ENCODE measurements around the gene SS18.

DNA sequence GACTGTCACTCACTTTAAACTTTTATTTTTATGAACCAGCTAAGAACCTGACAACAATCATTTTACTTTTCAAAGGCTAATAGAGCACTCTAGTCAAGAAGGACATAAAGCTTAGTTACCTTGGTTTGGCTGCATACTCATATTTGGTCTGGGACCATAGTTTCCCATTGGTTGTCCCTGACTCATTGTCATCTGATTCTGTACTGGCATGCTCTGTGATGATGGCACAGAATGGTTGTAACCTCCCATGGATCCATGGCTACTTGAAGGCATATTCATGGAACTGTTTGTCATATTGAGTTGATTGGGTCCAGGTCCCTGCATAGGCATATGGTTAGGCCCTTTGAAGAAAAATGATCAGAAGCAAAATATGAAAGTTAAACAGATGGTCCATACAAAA, 37.9 kb downstream of the SS18 start:
- TF ChIP-seq POLR2AphosphoS5 (IDR thresholded peaks at IDR 0.05; ENCODE audit: low read depth, low read length) (no peak), POLR2A (IDR thresholded peaks at IDR 0.05; ENCODE audit: low read depth, low read length) (no peak), TAF1 (IDR thresholded peaks at IDR 0.05; ENCODE audit: borderline replicate concordance, low read depth, low read length) (no peak)

Data from GM12892 (cell line).